Measurements from ENCODE around the gene INHBE.
A peak's percentile ranks its signal among the peaks of the same experiment; 100 is the strongest.

Gene INHBE

GRCh38 chr12:57461917-57462250, 6.8 kb downstream of the INHBE start:
- no peak for DNase-seq

- DNase-seq, result peak; percentile 87
These were observed 7.3 kb downstream of the INHBE start for GRCh38 chr12:57462251-57462911.

GRCh38 chr12:57462912-57463253, 7.8 kb downstream of the INHBE start:
- no peak for DNase-seq

GRCh38 chr12:57464569-57464968, 9.5 kb downstream of the INHBE start:
- DNase-seq, result no peak

GRCh38 chr12:57465030-57465746, 10.1 kb downstream of the INHBE start:
- no peak for DNase-seq

- no peak for DNase-seq
These were observed 10.8 kb downstream of the INHBE start for GRCh38 chr12:57465747-57466505.

- DNase-seq, result no peak
These were observed 12.2 kb downstream of the INHBE start for GRCh38 chr12:57467212-57467874.

GRCh38 chr12:57467915-57468314, 12.8 kb downstream of the INHBE start:
- DNase-seq, result no peak

- no peak for DNase-seq
These were observed 14.4 kb downstream of the INHBE start for GRCh38 chr12:57469296-57470164.

- DNase-seq, result no peak
These were observed 15.3 kb downstream of the INHBE start for GRCh38 chr12:57470286-57470969.

- no peak for DNase-seq
These were observed 16.0 kb downstream of the INHBE start for GRCh38 chr12:57470970-57471656.

GRCh38 chr12:57471661-57472060, 16.6 kb downstream of the INHBE start:
- DNase-seq, result no peak

GRCh38 chr12:57472391-57472790, 17.3 kb downstream of the INHBE start:
- DNase-seq, result no peak

- DNase-seq, result no peak
These were observed 18.3 kb downstream of the INHBE start for GRCh38 chr12:57473392-57473791.

GRCh38 chr12:57473886-57474285, 18.8 kb downstream of the INHBE start:
- no peak for DNase-seq

- DNase-seq, result no peak
These were observed 19.3 kb downstream of the INHBE start for GRCh38 chr12:57474430-57474829.

GRCh38 chr12:57474862-57475261, 19.8 kb downstream of the INHBE start:
- no peak for DNase-seq

- DNase-seq, result no peak
These were observed 20.4 kb downstream of the INHBE start for GRCh38 chr12:57475271-57476161.

- peak; percentile 44 for DNase-seq
These were observed 21.3 kb downstream of the INHBE start for GRCh38 chr12:57476162-57476992.

All from T-helper 9 cell (primary cell).